Activated T-cell treated with anti-CD3 and anti-CD28 coated beads for 4 hours (primary cell): Measurements from ENCODE around the gene AKAP6.

ENCODE experiments used
- DNase-seq: peaks from one replicate; pipeline ENCODE4 v3.0.0-alpha.2; 2020

The AKAP6 gene

DNA sequence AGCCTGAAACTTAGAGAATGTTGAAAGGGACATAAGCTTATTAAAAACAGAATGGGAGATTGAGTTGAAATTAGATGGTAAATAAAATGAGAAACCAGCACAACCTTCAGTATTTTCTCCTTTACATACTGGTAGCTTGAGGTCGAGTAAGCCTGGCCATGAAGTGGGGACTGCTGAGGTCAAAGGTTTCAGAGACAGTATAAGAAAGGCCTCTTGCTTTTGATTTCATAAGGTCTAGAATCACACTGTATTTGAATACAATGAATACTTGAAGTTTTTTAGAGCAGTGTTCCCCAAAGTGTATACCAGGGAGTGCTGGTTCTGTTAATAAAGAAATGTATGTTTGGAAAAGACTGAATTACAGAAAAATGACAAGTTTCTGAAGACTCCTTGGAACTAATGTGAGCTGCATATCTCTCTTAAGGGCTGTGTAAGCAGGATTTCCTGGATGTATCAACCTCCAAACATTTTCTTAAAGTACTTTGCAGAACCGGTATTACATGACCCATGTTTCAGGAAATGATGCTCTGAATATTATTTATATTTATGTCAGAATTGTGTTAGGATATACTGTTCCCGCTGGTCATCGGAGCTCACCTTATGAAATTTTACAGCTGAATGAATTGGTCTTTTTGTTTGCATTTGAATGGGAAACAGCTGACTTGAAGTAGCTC is 85.0 kb downstream of the AKAP6 start:
- no peak for DNase-seq

- DNase-seq = no peak
Observed at GRCh38 chr14:32414808-32415255, 85.7 kb downstream of the AKAP6 start.

- DNase-seq = no peak
Observed at GRCh38 chr14:32417956-32418552, 89.0 kb downstream of the AKAP6 start.

- DNase-seq = no peak
Observed at GRCh38 chr14:32419429-32419828, 90.3 kb downstream of the AKAP6 start.

- DNase-seq = no peak
Observed at GRCh38 chr14:32421781-32422180, 92.7 kb downstream of the AKAP6 start.

DNA sequence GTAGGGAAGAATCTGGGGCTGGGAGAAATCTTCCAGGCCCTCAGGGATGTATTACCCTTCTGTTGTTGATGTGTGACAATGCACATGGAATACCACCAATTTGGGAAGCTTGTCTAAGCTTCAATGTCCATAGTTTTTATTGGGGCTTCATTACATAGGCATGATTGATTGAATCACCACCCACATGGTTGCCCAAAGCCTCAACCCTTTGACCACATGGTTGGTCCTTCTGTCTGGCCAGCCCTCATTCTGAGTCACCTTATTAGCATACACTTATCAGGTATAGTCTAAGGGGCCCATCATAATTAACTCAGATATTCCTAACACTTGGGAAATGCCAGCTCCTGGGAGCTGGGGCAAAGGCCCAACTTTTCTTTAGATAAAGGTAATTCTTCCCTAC is 93.3 kb downstream of the AKAP6 start:
- no peak for DNase-seq

DNA sequence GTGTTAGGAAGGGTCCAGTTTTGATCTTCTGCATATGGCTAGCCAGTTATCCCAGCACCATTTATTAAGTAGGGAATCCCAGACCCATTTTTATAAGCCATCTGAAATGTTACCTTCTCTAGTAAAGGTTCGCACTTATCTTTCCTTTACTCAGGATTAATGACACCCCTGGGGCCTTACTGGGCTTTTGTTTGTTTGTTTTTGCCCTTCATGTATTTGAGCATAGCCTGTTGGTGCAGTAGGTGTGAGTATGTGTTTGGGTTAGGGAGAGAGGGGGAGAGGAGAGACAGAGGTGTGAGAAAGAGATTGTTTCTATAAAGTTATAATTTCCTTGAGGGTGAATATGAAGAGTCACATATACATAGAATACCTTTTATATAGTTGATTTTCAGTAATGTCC is 96.9 kb downstream of the AKAP6 start:
- no peak for DNase-seq

GRCh38 chr14:32426586-32427388 is 97.7 kb downstream of the AKAP6 start:
- no peak for DNase-seq

- DNase-seq = no peak
Observed at GRCh38 chr14:32427726-32428528, 98.8 kb downstream of the AKAP6 start.

DNA sequence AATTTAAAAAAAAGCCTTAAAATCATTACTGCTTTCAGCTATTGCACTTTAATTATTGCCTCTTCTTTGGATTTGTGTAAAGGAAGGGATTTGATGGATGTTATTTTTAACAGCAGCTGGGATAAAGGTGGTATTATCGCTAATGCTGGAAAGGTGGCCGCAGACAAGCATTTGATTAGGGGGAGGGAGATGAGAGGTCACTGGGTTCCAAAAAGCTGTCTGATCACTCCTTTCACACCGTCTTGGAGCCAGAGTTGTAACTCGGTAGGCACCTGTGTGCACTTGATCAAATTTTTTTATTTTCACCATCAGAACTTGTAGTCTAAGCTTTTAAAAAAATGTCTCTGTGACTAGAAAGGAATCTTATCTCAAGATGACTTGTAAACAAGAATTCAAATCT is 99.8 kb downstream of the AKAP6 start:
- DNase-seq = no peak

DNA sequence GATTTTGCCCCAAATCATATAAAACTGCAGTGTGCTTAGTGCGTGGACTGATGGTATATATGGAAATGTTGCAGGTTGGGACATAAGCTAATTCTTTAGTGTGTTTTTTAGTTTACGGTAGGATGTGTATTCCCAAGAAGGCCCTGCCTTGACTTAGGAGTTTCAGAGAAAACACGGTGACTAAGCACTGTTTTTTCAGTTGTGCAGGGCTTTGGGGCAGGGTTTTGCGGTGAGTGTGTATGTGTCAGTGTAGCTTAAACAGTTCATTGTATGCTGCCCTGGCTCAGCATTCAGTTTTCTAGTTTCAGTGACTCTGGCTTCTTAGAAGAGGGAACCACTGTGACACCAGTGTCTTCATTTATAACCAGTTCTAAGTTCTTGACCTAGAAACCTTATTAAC is 101.2 kb downstream of the AKAP6 start:
- DNase-seq = no peak

- no peak for DNase-seq
Observed at GRCh38 chr14:32432813-32433538, 103.9 kb downstream of the AKAP6 start.

- no peak for DNase-seq
Observed at GRCh38 chr14:32434180-32434579, 105.1 kb downstream of the AKAP6 start.

GRCh38 chr14:32434880-32435279 is 105.8 kb downstream of the AKAP6 start:
- no peak for DNase-seq

- no peak for DNase-seq
Observed at GRCh38 chr14:32435411-32435810, 106.3 kb downstream of the AKAP6 start.

DNA sequence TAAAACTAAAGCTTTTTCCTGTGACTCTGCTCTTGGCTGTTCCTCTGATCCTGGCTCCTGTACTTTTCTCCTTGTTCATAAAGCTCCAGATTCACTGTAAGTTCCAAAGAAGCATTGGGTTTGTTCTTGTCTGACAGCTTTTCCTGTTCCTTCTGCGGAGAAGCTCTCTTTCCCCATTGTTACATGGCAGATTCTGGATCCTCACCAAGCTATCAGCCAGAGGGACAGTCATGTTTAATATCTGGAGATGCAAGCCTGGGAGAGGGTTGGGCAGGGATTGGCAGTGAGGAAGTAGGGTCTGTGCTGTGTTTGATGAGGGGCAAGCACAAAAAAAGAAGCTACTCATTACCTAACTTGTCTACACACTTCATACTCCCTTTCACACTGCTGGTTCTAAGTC is 107.9 kb downstream of the AKAP6 start:
- no peak for DNase-seq

DNA sequence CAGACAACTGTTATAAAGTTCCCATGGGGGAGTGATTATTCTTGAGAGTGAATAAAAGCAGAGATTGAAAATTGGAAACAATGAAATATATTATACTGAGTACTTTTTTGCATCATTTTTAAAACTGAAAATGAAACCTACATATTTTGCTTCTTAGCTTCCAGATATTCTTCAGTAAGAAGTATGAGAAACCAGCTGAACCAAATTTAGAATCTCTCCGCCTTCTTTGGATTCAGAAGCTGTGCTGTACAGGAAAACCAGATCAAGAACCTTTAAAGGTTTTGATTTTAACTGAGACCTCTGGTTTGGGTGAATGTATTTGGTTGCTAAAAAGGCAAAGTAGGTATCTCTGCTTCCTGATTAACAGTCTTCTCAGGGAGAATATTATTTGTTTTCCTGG is 109.4 kb downstream of the AKAP6 start:
- no peak for DNase-seq

- DNase-seq = no peak
Observed at GRCh38 chr14:32443890-32444661, 115.0 kb downstream of the AKAP6 start.

DNA sequence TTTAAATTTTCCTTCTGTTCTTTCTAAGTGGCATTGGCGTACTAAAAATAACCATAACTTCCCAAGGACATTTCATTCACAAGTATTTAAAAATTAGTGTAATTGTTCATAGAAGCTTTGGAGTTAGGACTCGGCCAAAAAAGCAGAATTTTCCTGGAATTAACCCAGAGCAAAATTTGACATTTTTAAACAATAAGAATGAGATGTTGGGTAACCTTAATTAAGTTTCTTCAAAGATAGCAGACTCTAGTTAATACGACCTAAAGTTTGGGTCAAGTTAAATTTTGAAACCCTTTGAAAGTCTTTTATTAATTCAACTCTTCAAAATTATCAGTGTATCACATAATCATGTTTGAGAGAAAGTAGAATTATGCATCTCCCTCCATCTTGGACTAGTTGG is 118.3 kb downstream of the AKAP6 start:
- no peak for DNase-seq

DNA sequence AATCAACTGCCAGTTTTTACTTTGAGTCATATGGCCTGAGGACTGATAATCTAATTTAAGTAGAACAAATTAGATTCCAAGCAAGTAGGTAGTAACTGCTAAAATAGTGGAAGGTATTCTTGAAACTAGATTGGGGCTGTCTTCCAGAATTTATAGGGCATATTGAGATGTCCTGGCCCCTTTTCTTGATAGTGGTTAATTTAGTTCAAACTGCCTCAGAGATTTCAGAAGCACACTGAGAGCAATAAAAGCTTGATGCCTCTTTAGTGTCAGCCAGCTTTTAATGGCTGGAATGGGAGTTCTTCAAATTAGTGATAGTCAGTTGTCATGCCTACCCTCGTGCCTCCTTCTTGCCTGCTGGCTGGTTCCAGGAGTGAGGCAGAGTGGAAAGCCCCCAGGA is 120.5 kb downstream of the AKAP6 start:
- DNase-seq = no peak

- DNase-seq = no peak
Observed at GRCh38 chr14:32450919-32451675, 122.0 kb downstream of the AKAP6 start.
